ENCODE results near the gene XRCC6.

DNA sequence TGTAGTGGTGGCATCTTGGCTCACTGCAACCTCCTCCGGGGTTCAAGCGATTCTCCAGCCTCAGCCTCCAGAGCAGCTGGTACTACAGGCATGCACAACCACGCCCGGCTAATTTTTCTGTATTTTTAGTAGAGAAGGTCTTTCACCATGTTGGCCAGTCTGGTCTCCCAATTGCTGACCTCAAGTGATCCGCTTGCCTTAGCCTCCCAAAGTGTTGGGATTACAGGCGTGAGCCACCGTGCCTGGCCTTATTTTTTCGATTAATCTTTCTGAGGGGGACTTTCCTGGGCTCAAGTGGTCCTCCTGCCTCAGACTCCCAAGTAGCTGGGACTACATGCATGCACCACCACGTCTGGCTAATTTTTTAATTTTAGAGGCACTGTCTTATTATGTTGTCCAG is 62.0 kb downstream of the XRCC6 start:
- TF ChIP-seq POLR2AphosphoS5 (IDR thresholded peaks at IDR 0.05; ENCODE audit: low read depth, low read length) (no peak), SIN3A (IDR thresholded peaks at IDR 0.05; ENCODE audit: borderline replicate concordance, insufficient read depth, low read length) (no peak), FOXP2 (optimal IDR thresholded peaks at IDR 0.05; ENCODE audit: borderline replicate concordance, extremely low read depth, extremely low read length, insufficient read depth) (no peak), TAF1 (IDR thresholded peaks at IDR 0.05; ENCODE audit: borderline replicate concordance, insufficient read depth, low read length) (no peak)
- TF ChIP-seq, protein P1, sequence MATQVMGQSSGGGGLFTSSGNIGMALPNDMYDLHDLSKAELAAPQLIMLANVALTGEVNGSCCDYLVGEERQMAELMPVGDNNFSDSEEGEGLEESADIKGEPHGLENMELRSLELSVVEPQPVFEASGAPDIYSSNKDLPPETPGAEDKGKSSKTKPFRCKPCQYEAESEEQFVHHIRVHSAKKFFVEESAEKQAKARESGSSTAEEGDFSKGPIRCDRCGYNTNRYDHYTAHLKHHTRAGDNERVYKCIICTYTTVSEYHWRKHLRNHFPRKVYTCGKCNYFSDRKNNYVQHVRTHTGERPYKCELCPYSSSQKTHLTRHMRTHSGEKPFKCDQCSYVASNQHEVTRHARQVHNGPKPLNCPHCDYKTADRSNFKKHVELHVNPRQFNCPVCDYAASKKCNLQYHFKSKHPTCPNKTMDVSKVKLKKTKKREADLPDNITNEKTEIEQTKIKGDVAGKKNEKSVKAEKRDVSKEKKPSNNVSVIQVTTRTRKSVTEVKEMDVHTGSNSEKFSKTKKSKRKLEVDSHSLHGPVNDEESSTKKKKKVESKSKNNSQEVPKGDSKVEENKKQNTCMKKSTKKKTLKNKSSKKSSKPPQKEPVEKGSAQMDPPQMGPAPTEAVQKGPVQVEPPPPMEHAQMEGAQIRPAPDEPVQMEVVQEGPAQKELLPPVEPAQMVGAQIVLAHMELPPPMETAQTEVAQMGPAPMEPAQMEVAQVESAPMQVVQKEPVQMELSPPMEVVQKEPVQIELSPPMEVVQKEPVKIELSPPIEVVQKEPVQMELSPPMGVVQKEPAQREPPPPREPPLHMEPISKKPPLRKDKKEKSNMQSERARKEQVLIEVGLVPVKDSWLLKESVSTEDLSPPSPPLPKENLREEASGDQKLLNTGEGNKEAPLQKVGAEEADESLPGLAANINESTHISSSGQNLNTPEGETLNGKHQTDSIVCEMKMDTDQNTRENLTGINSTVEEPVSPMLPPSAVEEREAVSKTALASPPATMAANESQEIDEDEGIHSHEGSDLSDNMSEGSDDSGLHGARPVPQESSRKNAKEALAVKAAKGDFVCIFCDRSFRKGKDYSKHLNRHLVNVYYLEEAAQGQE (IDR thresholded peaks at IDR 0.05; ENCODE audit: insufficient read depth in 1 of 2, low read depth in 2 of 2, low read length in 2 of 2), result no peak

All from PFSK-1 (cell line).